HEK293 (cell line): ENCODE results near the gene TRPC4.

ENCODE experiments used
- KLF9 ChIP-seq: fragments of 450-650 bp; formaldehyde crosslinking; IDR thresholded peaks from 2 replicates; pipeline ENCODE4 v1.5.1; 2016; ENCODE audit warnings: missing biosample characterization, missing genetic modification characterization, low read depth
- MYNN ChIP-seq: fragments of 450-650 bp; formaldehyde crosslinking; IDR thresholded peaks from 2 replicates; pipeline ENCODE4 v1.5.1; 2016; ENCODE audit warnings: missing biosample characterization, missing genetic modification characterization, borderline replicate concordance
- TRIM28 ChIP-seq: IDR thresholded peaks from 2 replicates; pipeline ENCODE4 v1.6.1; 2011; ENCODE audit warnings: low read length, control low read depth, borderline replicate concordance
- ZBTB21 ChIP-seq: fragments of 450-650 bp; formaldehyde crosslinking; IDR thresholded peaks from 2 replicates; pipeline ENCODE4 v1.5.1; 2017; ENCODE audit warnings: missing biosample characterization, missing genetic modification characterization
- ZBTB7A ChIP-seq: fragments of 450-650 bp; formaldehyde crosslinking; IDR thresholded peaks from 2 replicates; pipeline ENCODE4 v1.5.1; 2016; ENCODE audit warnings: low read depth, missing biosample characterization, missing genetic modification characterization
- ZNF501 ChIP-seq: fragments of 450-650 bp; formaldehyde crosslinking; IDR thresholded peaks from 2 replicates; pipeline ENCODE4 v1.5.1; 2016; ENCODE audit warnings: missing biosample characterization, missing genetic modification characterization
- ZNF629 ChIP-seq: fragments of 450-650 bp; formaldehyde crosslinking; IDR thresholded peaks from 2 replicates; pipeline ENCODE4 v1.5.1; 2017; ENCODE audit warnings: missing biosample characterization, missing genetic modification characterization
- ZNF707 ChIP-seq: fragments of 450-650 bp; formaldehyde crosslinking; IDR thresholded peaks from 2 replicates; pipeline ENCODE4 v1.5.1; 2016; ENCODE audit warnings: missing biosample characterization, missing genetic modification characterization
- ZNF768 ChIP-seq: fragments of 450-650 bp; formaldehyde crosslinking; IDR thresholded peaks from 2 replicates; pipeline ENCODE4 v1.5.1; 2018; ENCODE audit warnings: missing biosample characterization, mild to moderate bottlenecking, missing genetic modification characterization
- TF ChIP-seq, protein P1 (sequence below): fragments of 450-650 bp; formaldehyde crosslinking; IDR thresholded peaks from 2 replicates; pipeline ENCODE4 v1.5.1; 2016; ENCODE audit warnings: missing biosample characterization, missing genetic modification characterization
- TF ChIP-seq, protein P2 (sequence below): fragments of 450-650 bp; formaldehyde crosslinking; IDR thresholded peaks from 2 replicates; pipeline ENCODE4 v1.5.0; 2017; ENCODE audit warnings: missing biosample characterization, missing genetic modification characterization, borderline replicate concordance
- TF ChIP-seq, protein P3 (sequence below): fragments of 450-650 bp; formaldehyde crosslinking; IDR thresholded peaks from 2 replicates; pipeline ENCODE4 v1.5.1; 2016; ENCODE audit warnings: missing biosample characterization, missing genetic modification characterization
- TF ChIP-seq, protein P4 (sequence below): fragments of 450-650 bp; formaldehyde crosslinking; IDR thresholded peaks from 2 replicates; pipeline ENCODE4 v1.5.1; 2016; ENCODE audit warnings: missing biosample characterization, missing genetic modification characterization

DNA sequence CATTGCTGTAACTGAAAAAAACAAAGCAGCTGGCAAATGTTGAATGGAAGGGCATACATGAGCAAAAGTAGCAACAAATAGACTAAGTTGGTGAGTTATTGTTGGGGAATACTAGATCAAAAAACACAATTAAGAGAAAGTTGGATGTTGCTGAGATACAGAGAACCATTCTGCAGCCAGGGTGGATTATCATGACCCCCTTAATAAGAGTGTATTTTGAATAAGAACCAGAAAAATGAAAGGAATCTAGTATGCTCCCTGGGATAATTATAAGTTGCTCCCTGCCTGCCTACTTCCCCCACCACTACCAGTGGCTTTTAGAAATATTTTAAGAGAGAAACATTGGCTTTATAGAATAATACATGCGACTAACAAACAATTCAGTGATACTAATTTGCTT is 14.5 kb upstream of the TRPC4 start:
- TF ChIP-seq, protein P1, sequence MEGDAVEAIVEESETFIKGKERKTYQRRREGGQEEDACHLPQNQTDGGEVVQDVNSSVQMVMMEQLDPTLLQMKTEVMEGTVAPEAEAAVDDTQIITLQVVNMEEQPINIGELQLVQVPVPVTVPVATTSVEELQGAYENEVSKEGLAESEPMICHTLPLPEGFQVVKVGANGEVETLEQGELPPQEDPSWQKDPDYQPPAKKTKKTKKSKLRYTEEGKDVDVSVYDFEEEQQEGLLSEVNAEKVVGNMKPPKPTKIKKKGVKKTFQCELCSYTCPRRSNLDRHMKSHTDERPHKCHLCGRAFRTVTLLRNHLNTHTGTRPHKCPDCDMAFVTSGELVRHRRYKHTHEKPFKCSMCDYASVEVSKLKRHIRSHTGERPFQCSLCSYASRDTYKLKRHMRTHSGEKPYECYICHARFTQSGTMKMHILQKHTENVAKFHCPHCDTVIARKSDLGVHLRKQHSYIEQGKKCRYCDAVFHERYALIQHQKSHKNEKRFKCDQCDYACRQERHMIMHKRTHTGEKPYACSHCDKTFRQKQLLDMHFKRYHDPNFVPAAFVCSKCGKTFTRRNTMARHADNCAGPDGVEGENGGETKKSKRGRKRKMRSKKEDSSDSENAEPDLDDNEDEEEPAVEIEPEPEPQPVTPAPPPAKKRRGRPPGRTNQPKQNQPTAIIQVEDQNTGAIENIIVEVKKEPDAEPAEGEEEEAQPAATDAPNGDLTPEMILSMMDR (tag by site-specific recombination): no peak
- TF ChIP-seq ZNF707 (tag by site-specific recombination): no peak
- TF ChIP-seq ZNF629: no peak
- no peak for TF ChIP-seq ZNF768 (tag by site-specific recombination)
- TF ChIP-seq, protein P2, sequence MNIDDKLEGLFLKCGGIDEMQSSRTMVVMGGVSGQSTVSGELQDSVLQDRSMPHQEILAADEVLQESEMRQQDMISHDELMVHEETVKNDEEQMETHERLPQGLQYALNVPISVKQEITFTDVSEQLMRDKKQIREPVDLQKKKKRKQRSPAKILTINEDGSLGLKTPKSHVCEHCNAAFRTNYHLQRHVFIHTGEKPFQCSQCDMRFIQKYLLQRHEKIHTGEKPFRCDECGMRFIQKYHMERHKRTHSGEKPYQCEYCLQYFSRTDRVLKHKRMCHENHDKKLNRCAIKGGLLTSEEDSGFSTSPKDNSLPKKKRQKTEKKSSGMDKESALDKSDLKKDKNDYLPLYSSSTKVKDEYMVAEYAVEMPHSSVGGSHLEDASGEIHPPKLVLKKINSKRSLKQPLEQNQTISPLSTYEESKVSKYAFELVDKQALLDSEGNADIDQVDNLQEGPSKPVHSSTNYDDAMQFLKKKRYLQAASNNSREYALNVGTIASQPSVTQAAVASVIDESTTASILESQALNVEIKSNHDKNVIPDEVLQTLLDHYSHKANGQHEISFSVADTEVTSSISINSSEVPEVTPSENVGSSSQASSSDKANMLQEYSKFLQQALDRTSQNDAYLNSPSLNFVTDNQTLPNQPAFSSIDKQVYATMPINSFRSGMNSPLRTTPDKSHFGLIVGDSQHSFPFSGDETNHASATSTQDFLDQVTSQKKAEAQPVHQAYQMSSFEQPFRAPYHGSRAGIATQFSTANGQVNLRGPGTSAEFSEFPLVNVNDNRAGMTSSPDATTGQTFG (tag by site-specific recombination): no peak
- TF ChIP-seq TRIM28: no peak
- no peak for TF ChIP-seq ZNF501
- TF ChIP-seq, protein P3, sequence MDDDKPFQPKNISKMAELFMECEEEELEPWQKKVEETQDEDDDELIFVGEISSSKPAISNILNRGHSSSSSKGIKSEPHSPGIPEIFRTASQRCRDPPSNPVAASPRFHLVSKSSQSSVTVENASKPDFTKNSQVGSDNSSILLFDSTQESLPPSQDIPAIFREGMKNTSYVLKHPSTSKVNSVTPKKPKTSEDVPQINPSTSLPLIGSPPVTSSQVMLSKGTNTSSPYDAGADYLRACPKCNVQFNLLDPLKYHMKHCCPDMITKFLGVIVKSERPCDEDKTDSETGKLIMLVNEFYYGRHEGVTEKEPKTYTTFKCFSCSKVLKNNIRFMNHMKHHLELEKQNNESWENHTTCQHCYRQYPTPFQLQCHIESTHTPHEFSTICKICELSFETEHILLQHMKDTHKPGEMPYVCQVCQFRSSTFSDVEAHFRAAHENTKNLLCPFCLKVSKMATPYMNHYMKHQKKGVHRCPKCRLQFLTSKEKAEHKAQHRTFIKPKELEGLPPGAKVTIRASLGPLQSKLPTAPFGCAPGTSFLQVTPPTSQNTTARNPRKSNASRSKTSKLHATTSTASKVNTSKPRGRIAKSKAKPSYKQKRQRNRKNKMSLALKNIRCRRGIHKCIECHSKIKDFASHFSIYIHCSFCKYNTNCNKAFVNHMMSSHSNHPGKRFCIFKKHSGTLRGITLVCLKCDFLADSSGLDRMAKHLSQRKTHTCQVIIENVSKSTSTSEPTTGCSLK (tag by site-specific recombination): no peak
- TF ChIP-seq ZBTB7A (tag by site-specific recombination): no peak
- TF ChIP-seq, protein P4, sequence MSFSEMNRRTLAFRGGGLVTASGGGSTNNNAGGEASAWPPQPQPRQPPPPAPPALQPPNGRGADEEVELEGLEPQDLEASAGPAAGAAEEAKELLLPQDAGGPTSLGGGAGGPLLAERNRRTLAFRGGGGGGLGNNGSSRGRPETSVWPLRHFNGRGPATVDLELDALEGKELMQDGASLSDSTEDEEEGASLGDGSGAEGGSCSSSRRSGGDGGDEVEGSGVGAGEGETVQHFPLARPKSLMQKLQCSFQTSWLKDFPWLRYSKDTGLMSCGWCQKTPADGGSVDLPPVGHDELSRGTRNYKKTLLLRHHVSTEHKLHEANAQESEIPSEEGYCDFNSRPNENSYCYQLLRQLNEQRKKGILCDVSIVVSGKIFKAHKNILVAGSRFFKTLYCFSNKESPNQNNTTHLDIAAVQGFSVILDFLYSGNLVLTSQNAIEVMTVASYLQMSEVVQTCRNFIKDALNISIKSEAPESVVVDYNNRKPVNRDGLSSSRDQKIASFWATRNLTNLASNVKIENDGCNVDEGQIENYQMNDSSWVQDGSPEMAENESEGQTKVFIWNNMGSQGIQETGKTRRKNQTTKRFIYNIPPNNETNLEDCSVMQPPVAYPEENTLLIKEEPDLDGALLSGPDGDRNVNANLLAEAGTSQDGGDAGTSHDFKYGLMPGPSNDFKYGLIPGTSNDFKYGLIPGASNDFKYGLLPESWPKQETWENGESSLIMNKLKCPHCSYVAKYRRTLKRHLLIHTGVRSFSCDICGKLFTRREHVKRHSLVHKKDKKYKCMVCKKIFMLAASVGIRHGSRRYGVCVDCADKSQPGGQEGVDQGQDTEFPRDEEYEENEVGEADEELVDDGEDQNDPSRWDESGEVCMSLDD (tag by site-specific recombination): no peak
- no peak for TF ChIP-seq KLF9 (tag by site-specific recombination)
- no peak for TF ChIP-seq MYNN (tag by site-specific recombination)
- TF ChIP-seq ZBTB21 (tag by site-specific recombination): no peak
